Retina (tissue), 1 donor: Measurements from ENCODE around the gene ATP5F1D.
"Not testable (repeated sequence)": the region's sequence is repeated elsewhere in the genome, so short reads cannot be mapped to it uniquely, and the experiment has no call there.

Experiments
- DNase-seq: peaks from one replicate; pipeline ENCODE4 v3.0.0-alpha.2; 2016

Gene ATP5F1D

GRCh38 chr19:1241417-1242095 lies at the start of gene ATP5F1D:
Gene ATP5F1D (plus strand): TSS chr19:1241751. CDS start chr19:1241851, 100 bp downstream.
- DNase-seq, result peak; percentile 91

- no peak for DNase-seq
These were observed 42.0 kb upstream of the ATP5F1D start for GRCh38 chr19:1199531-1199930.

- not testable (repeated sequence) for DNase-seq
These were observed 40.9 kb upstream of the ATP5F1D start for GRCh38 chr19:1200614-1201013.

DNA sequence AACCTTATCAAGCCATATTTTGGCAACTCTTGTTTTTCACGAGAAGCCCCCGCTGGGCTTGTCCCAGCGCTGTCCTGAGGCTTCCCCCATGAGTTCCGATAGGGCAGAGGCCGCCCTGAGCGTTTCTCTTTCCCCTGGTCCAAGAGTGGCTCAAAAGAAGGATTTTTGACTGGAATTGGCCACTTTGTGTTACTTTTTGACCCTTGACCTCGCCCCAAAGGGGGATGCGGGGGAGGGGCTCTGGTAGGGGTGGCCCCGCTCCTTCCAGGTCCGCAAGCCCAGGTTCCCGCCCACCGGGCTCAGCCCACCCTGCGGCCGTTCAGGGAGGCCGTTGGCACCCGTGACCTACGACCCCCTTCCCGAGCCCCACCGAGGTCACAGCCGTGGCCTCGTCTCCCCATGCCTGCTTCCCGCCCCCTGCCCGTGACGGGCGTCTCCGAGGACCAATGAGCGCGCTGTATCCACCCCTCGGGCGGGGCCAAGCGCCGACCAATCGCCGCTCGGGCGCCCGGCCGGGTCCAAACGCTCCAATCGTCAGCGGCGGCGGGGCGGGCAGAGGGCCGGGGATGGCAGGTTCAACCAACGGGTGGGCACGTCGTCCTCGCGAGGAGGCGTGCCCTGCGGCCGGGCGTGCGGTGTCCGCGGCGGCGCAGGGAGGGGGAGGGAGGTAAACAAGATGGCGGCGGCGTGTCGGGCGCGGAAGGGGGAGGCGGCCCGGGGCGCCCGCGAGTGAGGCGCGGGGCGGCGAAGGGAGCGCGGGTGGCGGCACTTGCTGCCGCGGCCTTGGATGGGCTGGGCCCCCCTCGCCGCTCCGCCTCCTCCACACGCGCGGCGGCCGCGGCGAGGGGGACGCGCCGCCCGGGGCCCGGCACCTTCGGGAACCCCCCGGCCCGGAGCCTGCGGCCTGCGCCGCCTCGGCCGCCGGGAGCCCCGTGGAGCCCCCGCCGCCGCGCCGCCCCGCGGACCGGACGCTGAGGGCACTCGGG lies 36.1 kb upstream of the ATP5F1D start, which contains the start of gene STK11:
Gene STK11, plus strand, starts transcription at position 665 of the 986 bp plus-strand sequence. CDS start 1,136 bp downstream, outside the sequence.
- peak; percentile 98 for DNase-seq

GRCh38 chr19:1206150-1206863 lies 35.2 kb upstream of the ATP5F1D start:
- DNase-seq, result peak; percentile 66

DNA sequence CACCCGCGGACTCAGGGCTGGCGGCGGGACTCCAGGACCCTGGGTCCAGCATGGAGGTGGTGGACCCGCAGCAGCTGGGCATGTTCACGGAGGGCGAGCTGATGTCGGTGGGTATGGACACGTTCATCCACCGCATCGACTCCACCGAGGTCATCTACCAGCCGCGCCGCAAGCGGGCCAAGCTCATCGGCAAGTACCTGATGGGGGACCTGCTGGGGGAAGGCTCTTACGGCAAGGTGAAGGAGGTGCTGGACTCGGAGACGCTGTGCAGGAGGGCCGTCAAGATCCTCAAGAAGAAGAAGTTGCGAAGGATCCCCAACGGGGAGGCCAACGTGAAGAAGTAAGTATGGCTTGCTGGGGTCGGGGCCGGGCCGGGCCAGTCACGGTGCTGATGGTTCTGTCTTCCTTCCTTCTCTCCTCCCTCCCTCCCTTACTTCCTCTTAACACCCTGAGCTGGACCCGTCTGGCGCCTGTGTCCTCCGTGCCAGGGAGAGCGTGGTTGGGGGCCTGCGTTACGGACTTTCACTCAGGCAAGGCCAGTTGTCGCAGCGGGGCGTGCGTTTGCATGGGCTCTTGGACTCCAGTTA lies 34.6 kb upstream of the ATP5F1D start:
- peak; percentile 62 for DNase-seq

- DNase-seq, result not testable (repeated sequence)
These were observed 32.7 kb upstream of the ATP5F1D start for GRCh38 chr19:1208830-1209229.

DNA sequence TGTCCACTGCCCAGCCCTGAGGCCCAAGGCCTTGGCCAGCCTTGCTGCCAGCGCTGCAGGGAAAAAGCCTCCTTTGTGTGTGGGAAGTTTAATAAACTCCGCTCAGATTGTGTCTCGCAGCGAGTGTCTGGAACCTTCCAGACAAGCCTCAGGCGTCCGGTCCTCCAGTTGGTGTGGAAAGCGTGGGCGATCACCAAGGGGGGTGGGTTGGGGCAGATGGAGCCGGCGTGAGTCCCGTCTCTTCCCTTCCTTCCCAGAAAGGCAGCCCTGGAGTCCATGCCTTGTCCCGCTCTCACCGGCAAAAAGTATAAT lies 31.4 kb upstream of the ATP5F1D start:
- no peak for DNase-seq

- no peak for DNase-seq
These were observed 29.9 kb upstream of the ATP5F1D start for GRCh38 chr19:1211494-1212234.

- no peak for DNase-seq
These were observed 27.9 kb upstream of the ATP5F1D start for GRCh38 chr19:1213391-1214286.

DNA sequence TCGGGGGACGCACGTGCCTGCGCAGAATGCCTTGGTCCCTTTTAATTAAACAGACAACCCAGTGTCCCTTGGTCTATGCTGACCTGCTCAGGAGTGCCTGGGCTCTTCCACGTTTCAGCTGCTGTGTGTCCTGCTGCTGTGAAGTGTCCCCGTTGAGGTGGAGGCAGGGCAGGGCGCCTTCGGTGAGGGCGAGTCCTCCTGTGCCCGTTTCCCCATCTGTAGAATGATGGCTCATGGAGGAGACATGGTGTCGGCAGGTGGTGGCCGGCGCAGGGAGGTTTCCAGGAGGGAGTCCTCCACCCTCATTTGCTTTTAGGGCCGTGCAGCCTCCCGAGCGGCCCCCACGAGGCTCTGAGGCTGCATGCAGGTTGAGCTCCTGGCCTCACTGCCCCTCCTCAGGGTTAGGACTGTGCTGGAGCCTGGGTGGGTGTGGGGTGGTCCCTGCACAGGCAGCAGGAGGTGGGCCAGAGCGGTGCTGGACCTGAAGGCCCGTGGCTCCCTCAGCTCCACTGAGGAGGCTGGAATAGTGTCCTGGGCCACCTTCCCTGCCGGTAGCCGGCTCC lies 27.2 kb upstream of the ATP5F1D start:
- no peak for DNase-seq

GRCh38 chr19:1214862-1215731 lies 26.5 kb upstream of the ATP5F1D start:
- DNase-seq, result peak; percentile 37

- DNase-seq, result no peak
These were observed 24.8 kb upstream of the ATP5F1D start for GRCh38 chr19:1216756-1217155.

DNA sequence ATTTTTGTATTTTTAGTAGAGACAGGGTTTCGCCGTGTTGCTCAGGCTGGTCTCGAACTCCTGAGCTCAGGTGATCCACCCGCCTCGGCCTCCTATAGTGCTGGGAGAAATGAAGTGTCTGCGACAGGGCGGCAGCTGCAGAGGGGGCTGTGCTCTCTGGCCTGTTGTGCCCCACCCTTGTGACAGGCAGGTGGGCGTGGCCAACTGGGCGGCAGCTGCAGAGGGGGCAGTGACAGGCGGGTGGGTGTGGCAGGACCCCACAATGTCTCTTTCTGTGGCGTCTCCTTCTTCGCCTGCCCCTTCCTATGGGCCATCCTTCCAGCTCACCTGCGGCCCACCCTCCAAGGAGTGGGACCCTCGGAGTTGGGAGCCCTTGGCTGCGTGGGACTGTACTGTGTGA lies 24.2 kb upstream of the ATP5F1D start:
- DNase-seq, result no peak

DNA sequence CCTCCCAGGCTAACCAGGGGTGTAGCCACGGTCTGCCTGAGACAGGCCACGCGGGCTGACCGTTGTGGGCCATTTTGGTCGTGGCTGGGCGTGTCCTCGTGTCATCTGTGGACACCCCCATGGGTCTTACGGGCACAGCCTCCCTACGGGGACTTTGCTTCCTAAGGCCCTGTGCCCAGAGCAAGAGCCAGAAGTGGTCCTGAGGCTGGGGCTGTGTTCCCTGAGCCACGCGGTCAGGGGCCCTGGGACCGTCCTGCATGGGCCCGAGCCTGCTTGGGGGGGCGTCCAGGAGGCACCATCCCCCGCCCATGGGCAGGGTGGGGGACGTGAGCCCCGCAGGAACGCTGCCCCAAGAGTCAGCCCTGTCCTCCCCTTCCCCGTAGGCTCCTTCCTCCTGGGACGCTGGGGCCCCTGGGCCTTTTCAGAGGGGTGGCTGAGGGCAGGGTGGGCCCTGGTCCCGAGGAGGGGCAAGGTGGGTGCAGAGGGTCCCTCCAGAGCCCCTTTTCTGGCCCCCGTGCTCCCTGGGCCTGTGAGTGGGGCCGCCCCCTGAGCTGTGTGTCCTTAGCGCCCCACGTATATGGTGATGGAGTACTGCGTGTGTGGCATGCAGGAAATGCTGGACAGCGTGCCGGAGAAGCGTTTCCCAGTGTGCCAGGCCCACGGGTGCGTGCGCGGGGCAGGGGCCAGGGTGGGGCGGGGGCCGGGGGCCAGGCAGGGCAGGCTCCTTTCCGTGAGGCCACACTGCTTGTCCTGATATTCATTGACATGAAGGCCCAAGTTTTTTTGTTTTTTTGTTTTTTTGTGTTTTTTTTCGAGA lies 22.6 kb upstream of the ATP5F1D start:
- DNase-seq, result no peak

DNA sequence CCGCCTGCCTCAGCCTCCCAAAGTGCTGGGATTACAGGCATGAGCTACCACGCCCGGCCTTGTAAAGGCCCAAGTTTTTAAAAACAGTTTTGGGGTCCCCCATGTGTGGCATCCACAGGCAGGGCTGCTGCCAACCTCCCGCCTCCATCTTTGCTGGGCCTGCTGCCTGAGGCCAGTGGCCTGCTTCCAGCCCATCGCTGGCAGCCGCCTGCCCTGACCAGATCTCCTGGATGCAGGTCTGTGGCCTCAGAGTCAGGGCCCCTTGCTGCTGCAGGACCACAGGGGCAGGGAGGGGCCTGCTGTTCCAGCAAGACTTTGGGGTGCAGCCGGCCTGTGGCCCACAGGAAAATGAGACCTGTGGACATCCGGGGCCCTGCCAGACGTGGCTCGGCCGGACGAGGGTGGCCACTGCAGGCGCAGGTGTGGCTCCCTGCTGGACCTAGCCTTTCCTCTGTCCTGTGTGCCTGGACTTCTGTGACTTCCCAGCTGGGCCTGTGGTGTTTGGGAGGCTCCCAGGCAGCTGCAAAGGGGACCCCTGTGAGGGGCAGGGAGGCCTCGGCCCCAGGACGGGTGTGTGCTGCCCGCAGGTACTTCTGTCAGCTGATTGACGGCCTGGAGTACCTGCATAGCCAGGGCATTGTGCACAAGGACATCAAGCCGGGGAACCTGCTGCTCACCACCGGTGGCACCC lies 21.6 kb upstream of the ATP5F1D start:
- no peak for DNase-seq

DNA sequence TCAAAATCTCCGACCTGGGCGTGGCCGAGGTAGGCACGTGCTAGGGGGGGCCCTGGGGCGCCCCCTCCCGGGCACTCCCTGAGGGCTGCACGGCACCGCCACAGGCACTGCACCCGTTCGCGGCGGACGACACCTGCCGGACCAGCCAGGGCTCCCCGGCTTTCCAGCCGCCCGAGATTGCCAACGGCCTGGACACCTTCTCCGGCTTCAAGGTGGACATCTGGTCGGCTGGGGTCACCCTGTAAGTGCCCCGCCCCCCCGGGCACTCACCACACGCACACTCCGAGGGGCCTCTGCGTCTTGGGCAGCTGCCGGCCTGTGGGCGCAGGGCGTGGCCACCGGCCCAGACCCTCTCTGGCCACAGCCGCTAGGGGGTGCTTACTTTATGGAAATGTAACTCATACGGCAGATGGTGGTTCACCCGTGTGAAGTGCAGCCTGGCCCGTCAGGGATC lies 21.0 kb upstream of the ATP5F1D start:
- DNase-seq, result no peak
